H9 (cell line): ENCODE results near the gene CRACDL. TPM values are rescaled to one million over a fixed set of nuclear protein-coding genes. Genes with fewer than 3 reads are reported as not detected.

Source experiments
- DNase-seq: peaks from one replicate; pipeline ENCODE4 v3.0.0-alpha.2; 2017
- H2AFZ ChIP-seq: one replicate; pipeline ENCODE4 v1.6.1; 2013; ENCODE audit warnings: mild to moderate bottlenecking, low read length, control low read depth, moderate library complexity
- H2AK5ac ChIP-seq: 2 replicates; pipeline ENCODE4 v1.6.1; 2013; ENCODE audit warnings: low read length, control low read depth, mixed read lengths; ENCODE audit not compliant: insufficient read length
- H2BK120ac ChIP-seq: one replicate; pipeline ENCODE4 v1.6.1; 2013; ENCODE audit warnings: low read depth, mild to moderate bottlenecking, low read length, control low read depth, inconsistent platforms; ENCODE audit not compliant: poor library complexity, severe bottlenecking
- H2BK12ac ChIP-seq: 2 replicates; pipeline ENCODE4 v1.6.1; 2013; ENCODE audit warnings: low read length, control low read depth, mixed read lengths, low read depth; ENCODE audit not compliant: insufficient read length
- H2BK15ac ChIP-seq: 2 replicates; pipeline ENCODE4 v1.6.1; 2013; ENCODE audit warnings: low read depth, low read length, control low read depth
- H2BK20ac ChIP-seq: one replicate; pipeline ENCODE4 v1.6.1; 2013; ENCODE audit warnings: low read depth, mild to moderate bottlenecking, low read length, control low read depth, inconsistent platforms; ENCODE audit not compliant: poor library complexity, severe bottlenecking
- H2BK5ac ChIP-seq: 2 replicates; pipeline ENCODE4 v1.6.1; 2013; ENCODE audit warnings: low read length, control low read depth, mixed read lengths; ENCODE audit not compliant: insufficient read length
- H3K14ac ChIP-seq: 2 replicates; pipeline ENCODE4 v1.6.1; 2013; ENCODE audit warnings: low read length, control low read depth; ENCODE audit not compliant: insufficient read depth
- H3K18ac ChIP-seq: 2 replicates; pipeline ENCODE4 v1.6.1; 2013; ENCODE audit warnings: low read depth, mild to moderate bottlenecking, mixed read lengths, low read length, control low read depth; ENCODE audit not compliant: insufficient read length
- H3K23ac ChIP-seq: 2 replicates; pipeline ENCODE4 v1.6.1; 2013; ENCODE audit warnings: low read length, control low read depth, mixed read lengths, low read depth; ENCODE audit not compliant: insufficient read length
- H3K23me2 ChIP-seq: 2 replicates; pipeline ENCODE4 v1.6.1; 2013; ENCODE audit warnings: low read depth, mild to moderate bottlenecking, mixed read lengths, low read length, control low read depth; ENCODE audit not compliant: insufficient read length, poor library complexity, severe bottlenecking
- H3K27ac ChIP-seq: 2 replicates; pipeline ENCODE4 v1.5.1; 2013; ENCODE audit warnings: low read length, control low read depth, mixed read lengths, low read depth; ENCODE audit not compliant: insufficient read length
- H3K27me3 ChIP-seq: 2 replicates; pipeline ENCODE4 v1.6.1; 2013; ENCODE audit warnings: low read length, control low read depth, inconsistent platforms; ENCODE audit not compliant: insufficient read depth
- H3K4ac ChIP-seq: 2 replicates; pipeline ENCODE4 v1.6.1; 2013; ENCODE audit warnings: low read depth, mild to moderate bottlenecking, control low read depth, inconsistent platforms, low read length, moderate library complexity
- H3K4me1 ChIP-seq: 2 replicates; pipeline ENCODE4 v1.6.1; 2013; ENCODE audit warnings: low read length, control low read depth, inconsistent platforms; ENCODE audit not compliant: insufficient read depth
- H3K4me2 ChIP-seq: 2 replicates; pipeline ENCODE4 v1.6.1; 2013; ENCODE audit warnings: low read length, control low read depth, mixed read lengths; ENCODE audit not compliant: insufficient read length, insufficient read depth
- H3K56ac ChIP-seq: 2 replicates; pipeline ENCODE4 v1.6.1; 2013; ENCODE audit warnings: low read depth, mild to moderate bottlenecking, mixed read lengths, low read length, control low read depth; ENCODE audit not compliant: insufficient read length
- H3K79me1 ChIP-seq: 2 replicates; pipeline ENCODE4 v1.6.1; 2013; ENCODE audit warnings: low read depth, mild to moderate bottlenecking, moderate library complexity, low read length, control low read depth, inconsistent platforms; ENCODE audit not compliant: insufficient read depth, poor library complexity, severe bottlenecking
- H3K79me2 ChIP-seq: 2 replicates; pipeline ENCODE4 v1.6.1; 2013; ENCODE audit warnings: low read length, control low read depth, inconsistent platforms; ENCODE audit not compliant: insufficient read depth
- H3K9ac ChIP-seq: 2 replicates; pipeline ENCODE4 v1.6.1; 2013; ENCODE audit warnings: low read length, control low read depth, mixed read lengths; ENCODE audit not compliant: insufficient read length; ENCODE audit errors: extremely low read depth
- H3K9me3 ChIP-seq: one replicate; pipeline ENCODE4 v1.6.1; 2013; ENCODE audit warnings: low read depth, low read length, inconsistent platforms; ENCODE audit not compliant: control insufficient read depth
- H3T11ph ChIP-seq: one replicate; pipeline ENCODE4 v1.6.1; 2013; ENCODE audit warnings: mild to moderate bottlenecking, low read length, control low read depth, inconsistent platforms
- H4K20me1 ChIP-seq: one replicate; pipeline ENCODE4 v1.6.1; 2013; ENCODE audit not compliant: control insufficient read depth, insufficient read length, insufficient read depth
- H4K5ac ChIP-seq: 2 replicates; pipeline ENCODE4 v1.6.1; 2013; ENCODE audit warnings: low read depth, mild to moderate bottlenecking, mixed read lengths, low read length, control low read depth; ENCODE audit not compliant: insufficient read length
- H4K8ac ChIP-seq: replicated peaks from 2 replicates; pipeline ENCODE4 v1.6.1; 2013; ENCODE audit warnings: low read length, control low read depth, mixed read lengths, low read depth; ENCODE audit not compliant: insufficient read length
- H4K91ac ChIP-seq: 2 replicates; pipeline ENCODE4 v1.6.1; 2013; ENCODE audit warnings: low read depth, mild to moderate bottlenecking, moderate library complexity, mixed read lengths, low read length, control low read depth; ENCODE audit not compliant: insufficient read length
- H3K27ac Mint-ChIP-seq, 3 experiments: 2 replicates in 2 of 3; 3 replicates in 1 of 3; pipeline ENCODE4 v1.8.0; 2020 to 2021; ENCODE audit warnings: mixed read lengths in 3 of 3, mild to moderate bottlenecking in 1 of 3, moderate library complexity in 1 of 3
- H3K27me3 Mint-ChIP-seq: 2 replicates; pipeline ENCODE4 v1.8.0; 2021; ENCODE audit warnings: low read depth, mild to moderate bottlenecking, moderate library complexity, mixed read lengths
- H3K36me3 Mint-ChIP-seq, 3 experiments: 2 replicates in 2 of 3; 3 replicates in 1 of 3; pipeline ENCODE4 v1.8.0; 2020 to 2021; ENCODE audit warnings: low read depth in 3 of 3, mixed read lengths in 3 of 3; ENCODE audit not compliant: insufficient read depth in 1 of 3
- H3K4me1 Mint-ChIP-seq, 2 experiments: 2 replicates each; pipeline ENCODE4 v1.8.0; 2020; ENCODE audit warnings: mixed read lengths in 2 of 2
- H3K4me3 Mint-ChIP-seq, 2 experiments: 2 replicates in 1 of 2; 3 replicates in 1 of 2; pipeline ENCODE4 v1.8.0; 2020 to 2021; ENCODE audit warnings: mild to moderate bottlenecking in 2 of 2, mixed read lengths in 2 of 2, moderate library complexity in 1 of 2
- H3K9me3 Mint-ChIP-seq, 2 experiments: 2 replicates in 1 of 2; 3 replicates in 1 of 2; pipeline ENCODE4 v1.8.0; 2020; ENCODE audit warnings: mild to moderate bottlenecking in 2 of 2, mixed read lengths in 2 of 2, moderate library complexity in 1 of 2
- CTCF ChIP-seq: fragments of 200-600 bp; sonication (generic); conservative IDR thresholded peaks from 3 replicates; pipeline ENCODE4 v1.8.0; 2021; ENCODE audit warnings: antibody characterized with exemption, mild to moderate bottlenecking
- WGBS: extraction: QIAGEN DNeasy Blood & Tissue Kit; methylation state at CpG from one replicate; pipeline ENCODE4 v1.1.7; 2013; ENCODE audit warnings: missing lambda C conversion rate, low lambda C conversion rate, mixed read lengths; ENCODE audit not compliant: insufficient read length; ENCODE audit errors: extremely low coverage; 5-methylcytosine and 5-hydroxymethylcytosine counted together
- total RNA-seq: library from RNA; stranded (reverse); gene quantifications from 2 replicates; pipeline ENCODE4 v1.2.1, GENCODE V29; 2021

The CRACDL gene
- total RNA-seq, 1 experiment from 2014 or later: 0.48 TPM

- no peaks in the 10 kb centered on the region for H3K27me3 ChIP-seq
- H3K79me2 ChIP-seq: no peaks in the 10 kb centered on the region
- Mint-ChIP-seq H3K9me3 (peaks cover 17 to 18% of the 10 kb centered on the region in 2 experiments), H3K4me1 (peaks cover 3 to 12% of the 10 kb centered on the region in 2 experiments), H3K27ac (no peak overlapping the region), H3K4me3 (no peak overlapping the region), H3K36me3 (peaks cover 0 to 15% (median 1%) of the 10 kb centered on the region in 3 experiments; a peak in 4 of 7 replicates), H3K27me3 (0 out of 2 replicates have a peak, but pooled peaks cover 2% of the 10 kb centered on the region)
- no peak overlapping the region for H2AFZ ChIP-seq
- no peak overlapping the region for H4K91ac ChIP-seq
- no peak overlapping the region for H3K56ac ChIP-seq
- H3K9ac ChIP-seq: no peak overlapping the region
- no peak overlapping the region for H2BK120ac ChIP-seq
- no peaks in the 10 kb centered on the region for H3K4me1 ChIP-seq
- no peaks in the 10 kb centered on the region for H3K23me2 ChIP-seq
- H3K14ac ChIP-seq: no peak overlapping the region
- H4K8ac ChIP-seq: no peak overlapping the region
- H3K9me3 ChIP-seq: no peaks in the 10 kb centered on the region
- no peak overlapping the region for H3K23ac ChIP-seq
- no peak overlapping the region for H3K18ac ChIP-seq
- no peak overlapping the region for H2BK15ac ChIP-seq
- H2BK5ac ChIP-seq: no peak overlapping the region
- no peak overlapping the region for H3T11ph ChIP-seq
- WGBS: no CpG with 5 or more reads among the region's 1 CpG
- no peak overlapping the region for H3K27ac ChIP-seq
- no peak overlapping the region for H2AK5ac ChIP-seq
- no peaks in the 10 kb centered on the region for H3K79me1 ChIP-seq
- no peak overlapping the region for H3K4me2 ChIP-seq
- no peaks in the 10 kb centered on the region for H4K20me1 ChIP-seq
- H4K5ac ChIP-seq: no peak overlapping the region
- no peak for DNase-seq
- H3K4ac ChIP-seq: no peak overlapping the region
- no peak for TF ChIP-seq CTCF
- no peak overlapping the region for H2BK20ac ChIP-seq
- H2BK12ac ChIP-seq: no peak overlapping the region
These were observed 154.2 kb downstream of the CRACDL start for GRCh38 chr2:98781822-98782221.
